NCI-H2171 treated with DMSO at 0.1 percent for 48 hours (cell line): ENCODE data around the gene SYT1.
A peak's percentile ranks its signal among the peaks of the same experiment; 100 is the strongest.

Experiments
- DNase-seq: peaks from one replicate; lab custom pipeline; 2025; lab: John Stamatoyannopoulos, UW

SYT1 gene

GRCh38 chr12:79351251-79351650, 486.7 kb downstream of the SYT1 start:
- peak; percentile 94 for DNase-seq

DNA sequence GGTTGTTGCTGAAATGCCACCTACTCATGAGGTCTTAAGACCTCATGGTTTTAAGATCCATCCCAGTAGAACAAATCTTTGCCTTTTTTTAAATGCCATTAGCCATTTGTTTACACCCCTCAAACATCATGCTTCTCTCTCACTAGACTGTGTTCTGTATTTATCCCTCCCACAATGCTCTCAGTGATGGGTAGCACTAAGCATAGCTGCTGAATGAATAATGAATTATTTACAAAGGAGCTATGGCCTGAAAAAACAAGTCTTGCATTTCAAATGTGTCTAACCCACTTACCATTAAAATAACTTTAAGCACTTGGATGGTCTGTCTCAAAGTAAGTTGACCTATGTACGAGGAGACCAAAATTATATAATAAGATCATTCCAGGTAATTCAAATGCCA, 491.6 kb downstream of the SYT1 start:
- no peak for DNase-seq

DNA sequence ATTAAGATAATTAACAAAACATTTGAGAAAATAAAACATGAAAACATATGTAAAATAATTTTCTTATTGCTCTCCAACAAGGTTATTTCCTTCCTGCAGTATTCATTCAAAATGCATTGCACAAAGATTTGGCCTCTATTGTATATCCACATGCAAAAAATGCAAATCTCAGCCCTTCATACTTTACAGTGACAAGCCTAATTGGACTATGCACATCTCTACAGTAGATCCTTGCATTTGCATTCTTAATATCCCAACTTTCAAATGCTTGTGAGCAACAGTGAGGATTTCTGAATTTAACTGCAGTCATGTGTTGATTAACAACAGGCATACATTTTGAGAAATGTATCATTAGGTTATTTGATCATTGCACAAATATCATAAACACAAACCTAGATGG, 492.5 kb downstream of the SYT1 start:
- DNase-seq: no peak

GRCh38 chr12:79358716-79359300, 494.2 kb downstream of the SYT1 start:
- no peak for DNase-seq

- DNase-seq: no peak
These were observed 495.7 kb downstream of the SYT1 start for GRCh38 chr12:79360286-79360685.

- no peak for DNase-seq
These were observed 496.4 kb downstream of the SYT1 start for GRCh38 chr12:79360936-79361335.

- DNase-seq: no peak
These were observed 499.6 kb downstream of the SYT1 start for GRCh38 chr12:79364197-79364596.

DNA sequence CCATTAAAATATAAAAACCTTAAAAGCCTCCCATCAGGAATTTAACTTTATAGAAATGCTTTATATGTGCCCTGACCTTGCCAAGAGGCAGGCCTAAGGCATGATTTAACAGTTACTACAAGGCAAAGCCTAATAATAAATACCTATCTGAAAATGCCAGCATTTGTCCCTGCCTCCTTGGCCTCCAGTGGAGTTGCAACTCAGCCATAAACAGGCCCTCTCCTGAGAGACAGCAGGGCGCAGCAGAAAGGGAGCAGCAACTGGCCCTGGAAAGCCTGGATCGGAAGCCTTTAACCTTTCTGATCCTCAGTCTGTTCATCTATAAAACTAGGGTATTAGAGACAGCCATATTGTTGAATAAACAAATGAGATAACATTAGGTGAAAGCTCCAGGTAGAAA, 501.8 kb downstream of the SYT1 start:
- DNase-seq: no peak

- DNase-seq: no peak
These were observed 502.5 kb downstream of the SYT1 start for GRCh38 chr12:79367032-79367589.

DNA sequence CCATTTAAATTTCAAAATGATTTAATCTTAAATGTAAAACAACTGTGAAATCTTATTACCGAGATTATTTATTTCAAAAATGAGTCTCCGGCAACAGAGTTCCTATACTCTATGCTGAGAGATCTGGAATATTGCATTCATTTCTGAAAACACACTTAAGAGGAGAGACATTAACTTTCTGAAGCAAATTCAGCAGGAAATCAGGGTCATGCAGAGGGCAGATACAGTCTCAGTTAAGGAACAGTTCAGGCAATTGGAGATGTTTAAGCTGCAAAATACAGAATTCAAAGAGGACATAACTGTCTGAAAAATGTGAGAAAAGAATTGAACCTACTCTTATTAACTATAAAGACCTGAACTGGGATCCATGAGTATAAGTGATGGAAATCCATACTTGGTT, 505.4 kb downstream of the SYT1 start:
- DNase-seq: no peak

DNA sequence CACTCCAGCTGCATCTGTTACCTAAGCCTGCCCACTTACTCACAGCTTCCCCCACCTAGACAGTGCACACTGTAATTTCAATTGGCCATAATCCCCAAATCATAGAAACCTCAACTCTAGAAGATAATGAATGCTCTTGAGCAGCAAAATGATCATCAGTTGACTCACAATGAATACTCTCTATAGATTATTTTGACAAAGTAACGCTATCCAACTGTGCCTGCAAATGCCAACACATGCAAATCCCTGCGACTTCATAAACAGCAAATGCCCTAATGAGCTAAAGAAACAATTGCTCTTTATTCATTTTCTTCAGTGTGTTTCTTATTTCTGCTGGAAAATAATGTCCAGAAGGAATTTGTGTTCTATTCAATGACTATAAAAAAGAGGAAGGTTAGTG, 506.7 kb downstream of the SYT1 start:
- no peak for DNase-seq

- peak; percentile 47 for DNase-seq
These were observed 509.4 kb downstream of the SYT1 start for GRCh38 chr12:79373896-79374499.

DNA sequence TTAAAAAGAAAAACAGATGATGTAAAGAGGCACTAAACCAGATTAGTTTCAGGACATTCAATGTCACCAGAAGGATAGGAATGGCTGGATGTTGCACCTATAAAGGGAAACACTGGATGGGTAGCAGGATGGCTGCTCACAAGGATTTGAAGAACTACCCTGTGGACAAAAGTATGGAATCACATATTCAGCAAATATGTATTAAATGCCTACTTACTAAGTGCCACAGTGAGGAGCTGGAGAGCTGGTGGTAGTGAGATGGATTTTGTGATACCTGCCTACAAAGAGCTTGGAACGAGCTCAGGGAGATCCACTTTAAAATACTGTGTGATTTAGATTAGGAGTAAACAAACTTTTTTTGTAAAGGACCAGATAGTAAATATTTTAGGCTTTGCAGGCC, 510.0 kb downstream of the SYT1 start:
- no peak for DNase-seq

DNA sequence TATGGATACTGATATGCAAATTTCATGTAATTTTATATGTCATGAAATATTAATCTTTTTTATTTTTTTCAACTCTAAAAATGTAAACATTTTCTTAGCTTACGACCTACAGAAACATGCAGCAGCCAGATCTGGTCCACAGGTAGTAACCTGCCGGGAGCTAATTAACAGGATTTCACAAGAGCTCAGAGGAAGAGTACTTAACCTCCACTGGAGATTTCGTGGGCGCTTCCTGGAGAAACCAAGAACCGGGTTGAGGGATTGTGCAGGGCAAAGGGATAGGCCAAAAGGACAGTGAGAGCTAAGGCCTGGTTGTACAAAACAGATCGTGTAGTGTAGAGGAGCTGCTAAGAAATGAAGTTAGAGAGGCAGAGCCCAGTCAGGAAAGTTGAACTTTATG, 510.5 kb downstream of the SYT1 start:
- DNase-seq: no peak

DNA sequence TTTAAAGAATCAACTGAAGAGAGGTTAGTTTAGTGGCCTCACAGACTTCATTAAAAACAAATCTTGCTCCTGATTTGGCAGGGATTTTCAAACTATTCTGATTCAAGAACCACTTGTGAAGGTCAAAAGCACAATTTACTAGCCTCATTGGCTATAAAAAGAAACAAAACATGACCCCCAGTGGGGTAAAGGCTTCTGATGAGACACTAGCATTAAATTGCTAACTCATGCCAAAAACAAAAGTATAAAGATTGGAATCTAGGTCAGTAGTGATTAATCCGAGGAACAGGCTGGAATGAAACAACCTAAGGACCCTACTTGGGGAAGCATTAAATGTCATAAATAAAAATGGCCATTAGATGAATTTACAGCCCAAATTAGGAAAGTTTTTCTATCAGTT, 513.9 kb downstream of the SYT1 start:
- no peak for DNase-seq

- DNase-seq: no peak
These were observed 515.8 kb downstream of the SYT1 start for GRCh38 chr12:79380402-79380801.

- no peak for DNase-seq
These were observed 517.0 kb downstream of the SYT1 start for GRCh38 chr12:79381248-79382208.

GRCh38 chr12:79384551-79384950, 520.0 kb downstream of the SYT1 start:
- no peak for DNase-seq

- DNase-seq: no peak
These were observed 523.4 kb downstream of the SYT1 start for GRCh38 chr12:79388011-79388410.

DNA sequence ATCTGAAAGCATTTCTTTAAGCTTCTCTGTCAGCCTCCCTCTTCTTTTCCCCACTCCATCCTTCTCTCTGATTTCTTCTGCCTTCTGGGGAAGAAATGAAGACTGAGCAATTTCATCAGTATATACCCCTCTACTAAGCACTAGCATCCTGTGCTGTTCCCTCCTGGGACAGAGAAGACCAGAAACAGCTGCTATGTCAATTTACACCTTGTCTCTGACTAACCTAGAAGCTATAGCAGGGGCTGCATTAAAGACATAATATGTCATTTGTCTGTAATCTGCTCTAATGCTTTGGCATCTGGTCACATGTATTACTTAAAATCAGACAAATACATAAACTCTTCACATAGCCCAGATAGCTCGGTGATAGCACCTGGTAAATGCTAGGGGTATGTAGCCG, 529.3 kb downstream of the SYT1 start:
- DNase-seq: peak; percentile 50

DNA sequence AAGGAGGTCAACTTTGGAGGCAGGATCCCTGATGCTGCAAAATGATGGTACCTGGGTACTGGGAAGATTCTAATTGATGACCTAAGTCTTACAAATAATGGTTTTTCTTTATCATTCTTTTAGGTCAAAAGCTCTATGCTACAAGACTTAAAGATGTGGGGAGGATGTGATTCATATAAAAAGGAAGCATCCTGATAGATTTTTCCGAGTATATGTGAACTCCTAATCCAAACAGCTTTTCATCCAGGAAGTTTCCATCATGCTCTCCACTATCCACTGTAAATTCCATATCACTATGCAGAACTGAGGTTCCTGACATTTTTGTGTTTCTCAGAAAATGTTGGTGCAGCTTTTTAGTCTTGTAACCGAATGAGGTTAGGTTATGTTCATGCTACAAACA, 533.0 kb downstream of the SYT1 start:
- DNase-seq: no peak

DNA sequence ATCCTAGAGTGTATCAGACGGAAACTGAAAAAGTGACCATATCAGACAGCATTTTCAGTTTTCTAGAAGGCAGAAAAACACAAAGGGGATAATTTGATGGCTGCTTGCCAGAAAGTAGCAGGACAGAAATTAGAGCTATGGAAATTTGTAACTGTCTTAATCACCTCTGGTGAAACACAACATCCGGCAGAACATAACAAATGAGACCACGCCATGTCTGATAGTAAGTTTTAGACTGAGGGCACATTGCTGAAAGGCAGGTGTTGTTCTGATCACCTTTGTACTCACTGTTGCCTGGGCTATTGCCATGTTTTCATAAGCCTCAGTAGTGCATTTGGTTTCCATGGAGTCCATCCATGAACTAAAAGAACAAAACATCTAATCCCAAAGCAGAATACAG, 535.9 kb downstream of the SYT1 start:
- DNase-seq: no peak

DNA sequence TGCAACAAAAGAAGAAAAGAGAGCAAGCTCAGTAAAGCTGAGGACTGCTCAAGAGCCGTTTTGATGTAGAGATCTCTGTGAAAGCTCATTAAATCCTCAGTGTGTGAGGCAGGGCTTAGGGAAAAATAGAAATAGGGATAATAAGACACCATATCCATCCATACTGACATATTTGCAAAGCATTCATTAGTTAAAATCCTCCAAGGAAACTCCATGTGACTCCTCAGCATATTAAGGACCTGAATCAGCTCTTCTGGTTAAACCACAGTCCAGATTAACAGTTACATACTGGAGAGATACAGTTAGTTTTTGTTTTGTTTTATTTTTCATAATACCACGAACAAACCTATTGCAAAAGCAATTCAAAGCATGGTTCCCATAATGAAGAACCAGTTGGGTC, 538.0 kb downstream of the SYT1 start:
- DNase-seq: no peak
